Neural progenitor cell (in vitro differentiated cells): ENCODE data around the gene CCDC178. TPM values are rescaled to one million over a fixed set of nuclear protein-coding genes. Genes with fewer than 3 reads are reported as not detected.

Experiments used
- DNase-seq: peaks from one replicate; pipeline ENCODE4 v3.0.0-alpha.2; 2016; ENCODE audit warnings: low spot score
- H2AFZ ChIP-seq: fragments of 200-600 bp; sonication (generic); replicated peaks from 2 replicates; pipeline ENCODE4 v1.6.1; 2016; ENCODE audit warnings: antibody characterized with exemption
- H3F3A ChIP-seq: fragments of 200-600 bp; sonication (generic); 2 replicates; pipeline ENCODE4 v1.6.1; 2016; ENCODE audit warnings: antibody characterized with exemption, low read depth
- H3K27ac ChIP-seq: fragments of 200-600 bp; sonication (generic); 2 replicates; pipeline ENCODE4 v1.5.1; 2016; ENCODE audit warnings: mild to moderate bottlenecking
- H3K27me3 ChIP-seq: fragments of 200-600 bp; sonication (generic); 2 replicates; pipeline ENCODE4 v1.6.1; 2016; ENCODE audit warnings: mild to moderate bottlenecking, moderate library complexity
- H3K36me3 ChIP-seq: fragments of 200-600 bp; sonication (generic); 2 replicates; pipeline ENCODE4 v1.5.1; 2016
- H3K4me1 ChIP-seq: fragments of 200-600 bp; sonication (generic); 2 replicates; pipeline ENCODE4 v1.6.1; 2016; ENCODE audit warnings: mixed run types
- H3K4me2 ChIP-seq: fragments of 200-600 bp; sonication (generic); 2 replicates; pipeline ENCODE4 v1.6.1; 2016
- H3K4me3 ChIP-seq: fragments of 200-600 bp; sonication (generic); 2 replicates; pipeline ENCODE4 v1.5.1; 2016
- H3K79me2 ChIP-seq: fragments of 200-600 bp; sonication (generic); 2 replicates; pipeline ENCODE4 v1.6.1; 2016; ENCODE audit warnings: low read depth
- H3K9ac ChIP-seq: fragments of 200-600 bp; sonication (generic); 2 replicates; pipeline ENCODE4 v1.6.1; 2016
- H3K9me3 ChIP-seq: fragments of 200-600 bp; sonication (generic); 2 replicates; pipeline ENCODE4 v1.5.1; 2016; ENCODE audit warnings: low read depth
- H4K20me1 ChIP-seq: fragments of 200-600 bp; sonication (generic); 2 replicates; pipeline ENCODE4 v1.6.1; 2016; ENCODE audit warnings: low read depth
- H3K27ac Mint-ChIP-seq: 3 replicates; pipeline ENCODE4 v1.8.0; 2021; ENCODE audit warnings: mixed read lengths
- H3K27me3 Mint-ChIP-seq: 2 replicates; pipeline ENCODE4 v1.8.0; 2022; ENCODE audit warnings: low read depth, mild to moderate bottlenecking, inconsistent platforms, moderate library complexity, mixed read lengths; ENCODE audit not compliant: insufficient read depth
- H3K36me3 Mint-ChIP-seq: 3 replicates; pipeline ENCODE4 v1.8.0; 2021; ENCODE audit warnings: mixed read lengths
- H3K4me1 Mint-ChIP-seq: 3 replicates; pipeline ENCODE4 v1.8.0; 2021; ENCODE audit warnings: mixed read lengths
- H3K4me3 Mint-ChIP-seq: 3 replicates; pipeline ENCODE4 v1.8.0; 2021; ENCODE audit warnings: mild to moderate bottlenecking, moderate library complexity, mixed read lengths
- H3K9me3 Mint-ChIP-seq: 3 replicates; pipeline ENCODE4 v1.8.0; 2020; ENCODE audit warnings: mixed read lengths
- CTCF ChIP-seq: fragments of 200-600 bp; sonication (generic); IDR thresholded peaks from 2 replicates; pipeline ENCODE4 v1.5.1; 2017; ENCODE audit warnings: antibody characterized with exemption, mild to moderate bottlenecking
- EZH2 ChIP-seq: fragments of 200-600 bp; sonication (generic); IDR thresholded peaks from 2 replicates; pipeline ENCODE4 v1.6.1; 2017; ENCODE audit warnings: antibody characterized with exemption, mild to moderate bottlenecking, moderate library complexity
- EZH2phosphoT487 ChIP-seq: fragments of 200-600 bp; sonication (generic); IDR thresholded peaks from 2 replicates; pipeline ENCODE4 v1.6.1; 2017; ENCODE audit warnings: antibody characterized with exemption
- total RNA-seq: library from RNA; depleted of rRNA; stranded (reverse); fragments of >200 nt; gene quantifications from 2 replicates; pipeline ENCODE4 v1.2.3, GENCODE V29; 2015; ENCODE audit warnings: low replicate concordance

Gene CCDC178
- total RNA-seq, 1 donor from 2014 or later = 0.51 TPM

- TF ChIP-seq EZH2 (no peak), CTCF (no peak), EZH2phosphoT487 (no peak)
- Histone ChIP-seq H3K9ac (no peak overlapping the region), H3K9me3 (no peaks in the 10 kb centered on the region), H3F3A (no peaks in the 10 kb centered on the region), H3K36me3 (no peaks in the 10 kb centered on the region), H3K27me3 (no peaks in the 10 kb centered on the region), H3K79me2 (no peaks in the 10 kb centered on the region), H2AFZ (no peak overlapping the region), H3K4me3 (no peak overlapping the region), H4K20me1 (no peaks in the 10 kb centered on the region), H3K4me1 (no peaks in the 10 kb centered on the region), H3K27ac (no peak overlapping the region), H3K4me2 (no peak overlapping the region)
- no peaks in the 10 kb centered on the region for H3K4me1 Mint-ChIP-seq
- H3K4me3 Mint-ChIP-seq = no peak overlapping the region
- no peak overlapping the region for H3K27ac Mint-ChIP-seq
- H3K9me3 Mint-ChIP-seq = peaks cover 6% of the 10 kb centered on the region
- no peaks in the 10 kb centered on the region for H3K36me3 Mint-ChIP-seq
- H3K27me3 Mint-ChIP-seq = no peaks in the 10 kb centered on the region
- no peak for DNase-seq
Observed at GRCh38 chr18:33040213-33040612, 400.3 kb downstream of the CCDC178 start.

- TF ChIP-seq EZH2phosphoT487 (no peak), EZH2 (no peak), CTCF (no peak)
- H3K27me3 Mint-ChIP-seq = no peaks in the 10 kb centered on the region
- Histone ChIP-seq H3K36me3 (no peaks in the 10 kb centered on the region), H3K4me2 (no peak overlapping the region), H3K4me3 (no peak overlapping the region), H4K20me1 (no peaks in the 10 kb centered on the region), H3K27me3 (no peaks in the 10 kb centered on the region), H3K9me3 (no peaks in the 10 kb centered on the region), H2AFZ (no peak overlapping the region), H3F3A (no peaks in the 10 kb centered on the region), H3K4me1 (no peaks in the 10 kb centered on the region), H3K27ac (no peak overlapping the region), H3K9ac (no peak overlapping the region), H3K79me2 (no peaks in the 10 kb centered on the region)
- H3K9me3 Mint-ChIP-seq = peaks cover 6% of the 10 kb centered on the region
- H3K36me3 Mint-ChIP-seq = no peaks in the 10 kb centered on the region
- H3K27ac Mint-ChIP-seq = no peak overlapping the region
- no peak for DNase-seq
- H3K4me3 Mint-ChIP-seq = no peak overlapping the region
- no peaks in the 10 kb centered on the region for H3K4me1 Mint-ChIP-seq
Observed at GRCh38 chr18:33034945-33035344, 405.6 kb downstream of the CCDC178 start.

GRCh38 chr18:33034212-33034611 lies 406.3 kb downstream of the CCDC178 start:
- TF ChIP-seq EZH2phosphoT487 (no peak), CTCF (no peak), EZH2 (no peak)
- H3K36me3 Mint-ChIP-seq = no peaks in the 10 kb centered on the region
- Histone ChIP-seq H3K27me3 (no peaks in the 10 kb centered on the region), H3F3A (no peaks in the 10 kb centered on the region), H3K27ac (no peak overlapping the region), H3K4me3 (no peak overlapping the region), H4K20me1 (no peaks in the 10 kb centered on the region), H3K4me1 (no peaks in the 10 kb centered on the region), H3K4me2 (no peak overlapping the region), H3K79me2 (no peaks in the 10 kb centered on the region), H3K9me3 (no peaks in the 10 kb centered on the region), H3K36me3 (no peaks in the 10 kb centered on the region), H2AFZ (no peak overlapping the region), H3K9ac (no peak overlapping the region)
- no peak overlapping the region for H3K4me3 Mint-ChIP-seq
- no peak for DNase-seq
- H3K27ac Mint-ChIP-seq = no peak overlapping the region
- H3K4me1 Mint-ChIP-seq = no peaks in the 10 kb centered on the region
- H3K9me3 Mint-ChIP-seq = no peaks in the 10 kb centered on the region
- H3K27me3 Mint-ChIP-seq = no peaks in the 10 kb centered on the region
